ENCODE data around the gene ZNRD2. TPM values are rescaled to one million over a fixed set of nuclear protein-coding genes. Genes with fewer than 3 reads are reported as not detected.
A peak's percentile ranks its signal among the peaks of the same experiment; 100 is the strongest.
"Not testable (repeated sequence)": the region's sequence is repeated elsewhere in the genome, so short reads cannot be mapped to it uniquely, and the experiment has no call there.

Gene ZNRD2, protein sequence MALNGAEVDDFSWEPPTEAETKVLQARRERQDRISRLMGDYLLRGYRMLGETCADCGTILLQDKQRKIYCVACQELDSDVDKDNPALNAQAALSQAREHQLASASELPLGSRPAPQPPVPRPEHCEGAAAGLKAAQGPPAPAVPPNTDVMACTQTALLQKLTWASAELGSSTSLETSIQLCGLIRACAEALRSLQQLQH
- 10 to 100 TPM; 45.3 to 69.4 (median 59.0) TPM for polyA plus RNA-seq (ENCODE audit: insufficient read length in 4 of 4)

DNA sequence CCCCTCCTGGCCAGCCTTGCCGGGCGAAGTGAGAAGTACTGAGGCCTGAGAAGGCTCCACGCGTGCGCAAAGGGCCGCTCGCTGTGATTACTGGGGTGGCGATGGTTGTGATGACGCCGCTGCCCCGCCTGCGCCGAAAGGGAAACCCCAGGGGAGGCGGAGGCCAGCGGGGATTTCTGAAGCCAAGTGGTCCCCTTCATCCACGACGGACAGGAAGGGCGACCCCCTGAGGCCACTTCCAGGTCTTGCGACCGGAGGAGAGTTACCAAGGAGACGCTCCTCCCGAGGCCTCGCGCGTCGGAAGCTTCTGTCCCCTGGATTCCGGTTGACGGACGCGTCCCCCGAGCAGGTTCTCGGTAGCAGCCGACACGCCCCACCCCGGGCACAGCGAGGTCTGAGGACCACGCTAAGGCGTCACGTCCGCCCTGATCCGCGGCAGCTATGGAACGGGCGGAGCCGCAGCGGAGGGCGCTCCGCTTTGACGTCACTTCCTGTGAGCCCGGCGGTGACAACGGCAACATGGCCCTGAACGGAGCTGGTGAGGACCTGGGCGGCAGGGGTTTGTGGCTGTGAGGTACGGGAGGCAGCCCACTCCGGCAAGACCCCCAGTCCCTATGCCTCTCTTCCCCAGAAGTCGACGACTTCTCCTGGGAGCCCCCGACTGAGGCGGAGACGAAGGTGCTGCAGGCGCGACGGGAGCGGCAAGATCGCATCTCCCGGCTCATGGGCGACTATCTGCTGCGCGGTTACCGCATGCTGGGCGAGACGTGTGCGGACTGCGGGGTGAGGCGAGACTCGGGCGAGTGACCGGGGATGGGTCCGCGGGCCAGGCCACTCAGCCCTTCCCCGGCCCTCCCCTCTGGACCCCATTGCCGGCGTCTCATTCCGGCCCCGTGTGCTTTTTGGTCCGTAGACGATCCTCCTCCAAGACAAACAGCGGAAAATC lies at the start of gene ZNRD2:
ZNRD2 (plus strand) TSS at position 505 of the 946 bp plus-strand sequence; CDS start at position 520, 15 bp downstream.
- DNase-seq (ENCODE audit: low read depth in 4 of 4, low spot score in 2 of 4) = peak; percentile 91 to 96 (median 94)

DNA sequence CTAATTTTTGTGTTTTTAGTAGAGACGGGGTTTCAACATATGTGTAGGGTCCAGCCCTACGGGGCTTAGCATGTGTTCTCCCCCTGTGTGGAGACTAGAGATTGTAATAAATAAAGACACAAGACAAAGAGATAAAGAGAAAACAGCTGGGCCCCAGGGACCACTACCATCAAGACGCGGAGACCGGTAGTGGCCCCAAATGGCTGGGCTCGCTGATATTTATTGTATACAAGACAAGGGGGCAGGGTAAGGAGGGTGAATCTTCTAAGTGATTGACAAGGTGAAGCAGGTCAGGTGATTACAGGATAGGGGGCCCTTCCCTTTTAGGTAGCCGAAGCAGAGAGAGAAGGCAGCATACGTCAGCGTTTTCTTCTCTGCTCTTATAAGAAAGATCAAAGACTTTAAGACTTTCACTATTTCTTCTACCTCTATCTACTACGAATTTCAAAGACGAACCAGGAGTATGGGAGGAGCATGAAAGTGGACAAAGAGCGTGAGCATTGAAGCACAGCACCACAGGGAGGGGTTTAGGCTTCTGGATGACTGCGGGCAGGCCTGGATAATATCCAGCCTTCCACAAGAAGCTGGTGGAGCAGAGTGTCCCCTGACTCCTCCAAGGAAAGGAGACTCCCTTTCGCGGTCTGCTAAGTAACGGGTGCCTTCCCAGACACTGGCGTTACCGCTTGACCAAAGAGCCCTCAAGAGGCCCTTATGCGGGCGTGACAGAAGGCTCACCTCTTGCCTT lies 48.3 kb upstream of the ZNRD2 start:
- not testable (repeated sequence) for DNase-seq (ENCODE audit: low read depth in 4 of 4, low spot score in 2 of 4)

DNA sequence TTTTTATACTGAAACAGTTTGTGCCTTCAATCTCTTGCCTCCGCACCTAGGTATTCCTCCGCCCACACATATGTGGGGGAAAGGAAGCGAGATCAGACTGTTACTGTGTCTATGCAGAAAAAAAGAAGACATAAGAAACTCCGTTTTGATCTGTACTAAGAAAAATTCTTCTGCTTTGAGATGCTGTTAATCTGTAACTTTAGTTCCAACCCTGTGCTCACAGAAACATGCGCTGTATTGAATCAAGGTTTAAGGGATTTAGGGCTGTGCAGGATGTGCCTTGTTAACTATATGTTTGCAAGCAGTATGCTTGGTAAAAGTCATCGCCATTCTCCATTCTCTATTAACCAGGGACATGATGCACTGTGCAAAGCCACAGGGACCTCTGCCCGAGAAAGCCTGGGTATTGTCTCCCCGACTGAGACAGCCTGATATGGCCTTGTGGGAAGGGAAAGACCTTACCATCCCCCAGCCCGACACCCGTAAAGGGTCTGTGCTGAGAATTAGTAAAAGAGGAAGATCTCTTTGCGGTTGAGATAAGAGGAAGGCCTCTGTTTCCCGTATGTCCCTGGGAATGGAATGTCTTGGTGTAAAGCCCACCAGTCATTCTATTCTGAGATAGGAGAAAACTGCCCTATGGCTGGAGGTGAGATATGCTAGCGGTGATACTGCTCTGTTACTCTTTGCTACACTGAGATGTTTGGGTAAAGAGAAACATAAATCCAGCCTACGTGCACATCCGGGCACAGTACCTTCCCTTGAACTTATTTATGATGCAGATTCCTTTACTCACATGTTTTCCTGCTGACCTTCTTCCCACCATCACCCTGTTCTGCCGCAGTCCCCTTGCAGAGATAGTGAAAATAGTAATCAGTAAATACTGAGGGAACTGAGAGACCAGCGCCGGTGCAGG lies 47.3 kb upstream of the ZNRD2 start:
- not testable (repeated sequence) for DNase-seq (ENCODE audit: low read depth in 4 of 4, low spot score in 2 of 4)

DNA sequence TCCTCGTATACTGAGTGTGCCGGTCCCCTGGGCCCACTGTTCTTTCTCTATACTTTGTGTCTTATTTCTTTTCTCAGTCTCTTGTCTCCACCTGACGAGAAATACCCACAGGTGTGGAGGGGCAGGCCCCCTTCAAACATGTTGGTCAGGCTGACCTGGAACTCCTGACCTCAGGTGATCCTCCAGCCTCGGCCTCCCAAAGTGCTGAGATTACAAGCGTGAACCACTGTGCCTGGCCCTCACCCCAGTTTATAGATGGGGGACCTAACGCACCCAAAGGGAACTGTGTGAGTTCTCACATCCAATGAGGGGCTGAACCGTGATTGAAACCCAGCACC lies 46.7 kb upstream of the ZNRD2 start:
- DNase-seq (ENCODE audit: low read depth in 4 of 4, low spot score in 2 of 4) = not testable (repeated sequence)

DNA sequence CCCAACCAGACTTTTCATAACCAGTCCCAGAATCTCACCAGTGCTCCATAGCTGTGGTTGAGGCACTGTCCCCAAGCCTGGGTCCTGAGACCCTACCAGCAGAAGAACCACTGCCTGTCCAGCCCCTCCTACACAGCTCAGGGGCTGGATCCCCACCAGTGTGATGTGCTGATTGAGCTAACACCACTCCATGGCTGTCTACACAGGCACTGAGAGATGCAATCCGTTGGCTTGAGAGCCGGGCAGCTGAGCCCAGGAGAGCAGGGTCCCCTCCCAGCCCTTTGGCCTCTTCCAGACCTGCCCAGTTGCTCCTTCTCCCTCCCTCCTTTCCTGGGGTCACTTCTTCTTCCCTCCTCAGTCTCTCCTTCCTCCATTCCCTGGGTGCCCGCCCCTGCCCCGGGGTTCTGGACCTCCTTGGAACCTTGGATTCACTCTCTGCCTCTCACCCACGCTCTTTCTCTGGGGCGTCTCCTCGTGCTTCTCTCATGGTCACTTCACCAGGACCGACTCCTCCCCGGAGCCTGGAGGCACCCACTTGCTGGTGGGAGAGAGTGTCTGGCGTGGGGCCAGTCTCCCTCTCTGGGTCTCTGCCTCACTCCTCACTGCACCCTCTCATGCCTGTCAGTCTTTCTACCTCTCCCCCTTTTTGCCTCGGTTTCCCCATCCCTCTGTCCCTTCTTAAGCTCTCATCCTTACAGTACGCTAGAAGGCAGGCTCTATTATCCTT lies 46.1 kb upstream of the ZNRD2 start:
- no peak for DNase-seq (ENCODE audit: low read depth in 4 of 4, low spot score in 2 of 4)

DNA sequence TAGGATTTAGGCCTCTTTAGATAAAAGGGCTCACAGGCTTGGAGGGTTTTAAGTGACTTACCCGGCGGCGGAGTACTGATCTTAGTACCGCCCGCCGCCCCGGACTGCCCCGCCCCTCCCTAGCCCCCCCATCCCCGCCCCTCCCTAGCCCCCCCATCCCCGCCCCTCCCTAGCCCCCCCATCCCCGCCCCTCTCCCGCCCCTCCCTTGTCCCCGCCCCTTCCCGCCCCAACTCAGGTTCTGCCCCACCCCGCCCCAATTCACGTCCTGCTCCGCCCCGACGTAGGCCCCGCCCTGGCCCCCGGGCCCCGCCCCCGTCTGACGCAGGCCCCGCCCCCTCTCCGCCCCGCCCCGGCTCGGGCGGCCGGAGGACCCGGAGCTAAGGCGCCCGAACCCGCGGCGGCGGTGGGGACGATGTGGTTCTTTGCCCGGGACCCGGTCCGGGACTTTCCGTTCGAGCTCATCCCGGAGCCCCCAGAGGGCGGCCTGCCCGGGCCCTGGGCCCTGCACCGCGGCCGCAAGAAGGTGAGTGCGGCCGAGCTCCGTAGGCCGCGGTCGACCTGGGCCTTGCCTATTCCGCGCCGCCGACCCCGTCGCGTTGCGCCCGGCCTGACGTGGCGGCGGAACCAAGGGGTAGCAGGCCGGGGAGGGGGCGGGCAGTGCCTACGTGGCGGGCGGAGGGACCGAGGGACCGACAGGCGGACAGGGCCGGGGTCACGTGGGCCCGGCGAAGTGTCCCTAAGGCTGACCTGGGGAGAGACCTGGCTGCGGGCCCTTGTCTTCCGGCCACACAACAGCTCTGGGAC lies 45.3 kb upstream of the ZNRD2 start, which contains the start of gene SCYL1:
SCYL1 (plus strand) TSS at position 343 of the 805 bp plus-strand sequence; CDS start at position 414, 71 bp downstream.
- peak in 2 of 4 donors; percentile 44 to 49 for DNase-seq (ENCODE audit: low read depth in 4 of 4, low spot score in 2 of 4)

DNA sequence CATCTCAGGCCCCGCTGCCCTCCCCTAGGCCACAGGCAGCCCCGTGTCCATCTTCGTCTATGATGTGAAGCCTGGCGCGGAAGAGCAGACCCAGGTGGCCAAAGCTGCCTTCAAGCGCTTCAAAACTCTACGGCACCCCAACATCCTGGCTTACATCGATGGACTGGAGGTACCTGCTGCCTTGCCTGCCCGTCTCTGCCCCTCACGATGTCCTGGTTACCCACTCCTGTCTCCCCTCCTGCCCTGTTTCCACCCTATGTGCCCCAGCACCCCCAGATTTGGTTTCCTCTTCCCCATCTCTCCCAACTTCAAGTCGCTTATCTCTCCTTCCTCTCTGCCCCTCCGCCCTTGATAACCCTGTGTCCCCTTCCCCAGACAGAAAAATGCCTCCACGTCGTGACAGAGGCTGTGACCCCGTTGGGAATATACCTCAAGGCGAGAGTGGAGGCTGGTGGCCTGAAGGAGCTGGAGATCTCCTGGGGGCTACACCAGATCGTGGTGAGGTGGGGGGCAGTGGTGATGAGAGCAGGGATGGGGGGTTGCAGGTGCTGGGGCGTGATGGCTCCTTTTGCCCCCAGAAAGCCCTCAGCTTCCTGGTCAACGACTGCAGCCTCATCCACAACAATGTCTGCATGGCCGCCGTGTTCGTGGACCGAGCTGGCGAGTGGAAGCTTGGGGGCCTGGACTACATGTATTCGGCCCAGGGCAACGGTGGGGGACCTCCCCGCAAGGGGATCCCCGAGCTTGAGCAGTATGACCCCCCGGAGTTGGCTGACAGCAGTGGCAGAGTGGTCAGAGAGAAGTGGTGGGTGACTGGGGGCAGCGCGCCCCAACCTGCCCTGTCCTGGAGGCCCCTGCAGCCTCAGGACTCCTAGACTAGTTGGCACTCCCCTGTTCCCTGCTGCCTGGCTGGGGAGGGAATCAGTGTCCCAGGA lies 44.5 kb upstream of the ZNRD2 start:
- DNase-seq (ENCODE audit: low read depth in 4 of 4, low spot score in 2 of 4) = no peak

DNA sequence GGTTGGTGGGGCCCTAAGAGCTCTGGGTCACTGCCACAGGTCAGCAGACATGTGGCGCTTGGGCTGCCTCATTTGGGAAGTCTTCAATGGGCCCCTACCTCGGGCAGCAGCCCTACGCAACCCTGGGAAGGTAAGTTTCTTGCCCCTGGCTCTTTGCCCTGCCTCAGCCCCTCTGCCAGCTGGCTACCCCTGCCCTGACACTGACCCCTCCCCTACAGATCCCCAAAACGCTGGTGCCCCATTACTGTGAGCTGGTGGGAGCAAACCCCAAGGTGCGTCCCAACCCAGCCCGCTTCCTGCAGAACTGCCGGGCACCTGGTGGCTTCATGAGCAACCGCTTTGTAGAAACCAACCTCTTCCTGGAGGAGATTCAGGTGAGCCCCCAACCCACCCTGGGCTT lies 43.5 kb upstream of the ZNRD2 start:
- no peak for DNase-seq (ENCODE audit: low read depth in 4 of 4, low spot score in 2 of 4)

DNA sequence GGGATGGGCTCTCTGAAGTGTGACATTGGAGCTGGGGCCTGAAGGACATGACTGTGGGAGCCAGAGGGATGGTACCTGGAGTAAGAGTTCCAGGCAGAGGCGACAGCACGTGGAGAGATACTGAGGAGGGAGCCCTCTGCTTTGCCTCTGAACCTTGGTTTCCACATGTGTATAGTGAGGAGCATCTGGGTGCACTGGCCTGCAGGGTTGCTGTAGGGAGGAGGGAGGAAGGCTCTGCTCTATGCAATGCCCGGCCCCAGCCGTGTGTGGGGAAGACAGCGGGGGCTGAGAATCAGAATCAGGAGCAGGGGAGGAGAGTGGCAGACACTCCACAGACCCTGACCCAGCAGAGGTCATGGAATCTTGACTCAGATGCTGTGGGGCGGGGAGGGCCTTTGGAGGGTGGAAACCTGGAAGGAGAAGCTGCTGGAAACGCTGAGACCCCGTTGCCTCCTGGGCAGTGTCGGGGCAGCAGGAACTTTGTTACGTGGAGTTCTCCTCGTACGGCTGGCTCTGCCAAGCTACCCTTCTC lies 41.4 kb upstream of the ZNRD2 start:
- DNase-seq (ENCODE audit: low read depth in 4 of 4, low spot score in 2 of 4) = no peak

DNA sequence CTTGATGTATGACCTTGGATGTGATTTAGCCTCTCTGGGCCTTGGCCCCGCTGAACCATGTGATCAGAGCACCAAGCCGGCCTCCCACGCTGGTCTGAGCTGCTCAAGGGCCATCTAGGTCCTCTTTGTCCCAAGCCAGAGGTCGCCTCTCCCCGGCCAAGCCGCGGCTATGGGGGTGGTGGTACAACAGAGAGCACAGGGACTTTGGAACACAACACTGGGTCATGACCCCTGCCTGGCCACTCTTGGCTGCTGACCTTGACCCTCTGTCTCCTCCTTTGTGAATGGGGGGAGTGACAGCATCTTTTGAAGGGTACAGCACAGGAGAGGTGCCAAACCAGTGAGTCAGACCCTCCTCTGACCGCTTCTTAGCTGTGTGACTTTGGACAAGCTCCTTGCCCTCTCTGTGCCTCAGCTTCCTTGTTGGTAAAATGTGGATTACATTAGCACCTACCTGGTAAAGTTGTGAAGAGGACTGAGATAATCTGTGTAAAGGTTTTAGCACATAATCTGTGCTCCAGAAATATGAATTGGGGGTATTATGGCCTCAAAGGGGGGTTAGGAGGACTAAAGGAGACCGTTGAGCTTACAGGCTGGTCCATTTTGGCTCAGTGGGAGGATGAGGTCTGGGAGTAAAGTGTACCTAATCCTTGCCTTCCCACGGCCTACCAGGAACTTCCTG lies 40.7 kb upstream of the ZNRD2 start:
- DNase-seq (ENCODE audit: low read depth in 4 of 4, low spot score in 2 of 4) = no peak

DNA sequence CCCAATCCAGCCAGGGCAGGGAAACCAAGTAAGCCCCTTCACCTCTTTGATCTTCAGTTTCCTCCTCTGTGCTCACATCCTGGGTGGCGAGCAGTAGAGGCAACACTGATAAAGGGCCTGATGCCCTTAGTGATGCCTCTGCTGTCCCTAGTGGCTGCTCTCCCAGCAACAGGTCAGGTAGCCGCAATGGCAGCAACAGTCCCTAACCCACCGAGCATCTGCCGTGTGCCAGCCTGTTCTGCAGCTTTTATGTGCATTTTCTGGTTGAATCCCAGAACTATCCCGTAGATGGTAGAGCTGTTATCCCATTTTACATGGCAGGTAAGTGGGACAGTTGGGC lies 40.1 kb upstream of the ZNRD2 start:
- no peak for DNase-seq (ENCODE audit: low read depth in 4 of 4, low spot score in 2 of 4)

DNA sequence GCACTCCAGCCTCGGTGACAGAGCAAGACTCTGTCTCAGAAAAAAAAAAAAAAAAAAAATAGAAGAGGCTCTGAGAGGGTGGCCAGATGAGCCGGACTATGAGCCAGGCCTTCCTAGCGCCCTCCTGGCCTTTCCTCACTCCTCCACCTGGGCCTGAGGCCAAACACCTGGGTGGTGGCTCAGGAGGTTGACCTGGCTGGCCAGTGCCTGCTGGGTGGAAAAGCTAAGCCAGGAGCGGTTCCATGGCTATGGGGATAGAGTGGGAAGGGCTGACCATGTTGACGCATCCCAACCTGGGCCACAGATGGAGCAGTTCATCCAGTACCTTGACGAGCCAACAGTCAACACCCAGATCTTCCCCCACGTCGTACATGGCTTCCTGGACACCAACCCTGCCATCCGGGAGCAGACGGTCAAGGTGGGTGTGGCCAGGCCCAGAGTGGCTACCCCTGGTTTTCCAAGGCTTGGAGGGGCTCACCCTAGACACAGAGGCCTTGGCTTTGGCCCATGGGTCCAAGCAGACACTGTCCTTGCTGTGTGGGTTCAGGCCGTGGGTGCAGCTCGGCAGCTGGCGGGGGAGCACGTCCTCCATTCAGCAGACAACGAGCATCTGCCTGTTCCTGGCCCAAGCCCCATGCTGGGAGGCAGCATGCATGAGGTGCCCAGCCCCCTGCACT lies 37.8 kb upstream of the ZNRD2 start:
- no peak for DNase-seq (ENCODE audit: low read depth in 4 of 4, low spot score in 2 of 4)

DNA sequence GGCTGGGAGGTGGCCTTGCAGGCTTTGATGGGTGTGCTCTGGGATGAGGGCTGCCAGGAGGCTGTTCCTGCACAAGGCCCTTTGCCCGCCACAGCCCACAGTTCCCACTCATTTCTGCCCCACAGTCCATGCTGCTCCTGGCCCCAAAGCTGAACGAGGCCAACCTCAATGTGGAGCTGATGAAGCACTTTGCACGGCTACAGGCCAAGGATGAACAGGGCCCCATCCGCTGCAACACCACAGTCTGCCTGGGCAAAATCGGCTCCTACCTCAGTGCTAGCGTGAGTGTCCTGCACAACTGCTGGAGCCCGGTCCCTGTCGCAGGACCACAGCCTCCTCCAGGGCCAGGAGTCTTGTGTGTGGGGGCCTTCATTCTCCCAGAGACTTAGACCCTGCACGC lies 35.2 kb upstream of the ZNRD2 start:
- no peak for DNase-seq (ENCODE audit: low read depth in 4 of 4, low spot score in 2 of 4)

DNA sequence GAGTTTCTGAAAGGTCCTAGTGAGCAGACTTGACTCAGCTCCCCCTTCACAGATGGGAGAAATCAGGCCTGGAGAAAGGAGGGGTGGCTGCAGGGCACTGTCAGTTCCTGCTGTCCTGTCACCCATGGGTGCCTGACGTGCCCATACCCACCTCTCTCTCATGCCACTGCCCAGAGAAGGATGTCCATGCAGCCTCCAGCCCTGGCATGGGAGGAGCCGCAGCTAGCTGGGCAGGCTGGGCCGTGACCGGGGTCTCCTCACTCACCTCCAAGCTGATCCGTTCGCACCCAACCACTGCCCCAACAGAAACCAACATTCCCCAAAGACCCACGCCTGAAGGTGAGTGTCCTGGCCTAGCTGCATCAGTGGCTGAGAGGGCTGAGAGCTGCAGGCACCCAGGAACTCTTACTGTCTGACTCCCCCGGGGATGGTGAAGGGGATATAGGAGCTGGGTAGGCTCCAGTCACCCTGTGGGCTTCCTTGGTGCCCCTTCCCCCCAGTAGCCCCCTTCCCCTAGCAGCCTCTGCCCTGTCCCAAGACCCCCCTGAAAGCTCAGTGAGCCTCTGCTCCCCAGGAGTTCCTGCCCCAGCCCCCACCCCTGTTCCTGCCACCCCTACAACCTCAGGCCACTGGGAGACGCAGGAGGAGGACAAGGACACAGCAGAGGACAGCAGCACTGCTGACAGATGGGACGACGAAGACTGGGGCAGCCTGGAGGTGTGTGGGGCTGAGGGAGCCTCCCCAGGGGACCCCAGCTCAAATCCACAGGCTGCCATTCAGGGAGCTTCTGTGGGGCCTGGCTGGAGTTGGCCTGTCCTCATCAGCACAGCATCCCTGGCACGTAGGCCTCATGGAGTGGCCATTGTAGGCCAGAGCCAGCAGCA lies 33.6 kb upstream of the ZNRD2 start:
- no peak for DNase-seq (ENCODE audit: low read depth in 4 of 4, low spot score in 2 of 4)

DNA sequence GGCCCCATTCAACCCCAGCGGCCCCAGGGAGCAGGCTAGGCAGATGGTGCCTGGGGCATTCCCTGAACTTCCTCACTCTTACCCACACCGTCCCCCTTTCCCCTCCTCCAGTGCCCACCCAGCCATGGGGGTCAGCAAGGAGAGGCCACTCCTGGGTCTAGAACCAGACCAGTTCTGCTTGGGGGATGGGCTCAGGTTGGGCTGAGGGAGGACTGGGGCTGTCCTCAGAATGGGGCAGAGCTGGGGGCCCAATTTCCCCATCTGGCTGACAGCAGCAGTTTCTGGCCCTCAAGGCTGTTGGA lies 33.0 kb upstream of the ZNRD2 start:
- no peak for DNase-seq (ENCODE audit: low read depth in 4 of 4, low spot score in 2 of 4)

Measured in left renal cortex interstitium (tissue), 4 donors.